GM11168 (cell line): ENCODE measurements around the gene GSG1L.

Experiments
- in situ Hi-C: fragments of 300-500 bp; cut with MboI; formaldehyde crosslinking; loops from one replicate; pipeline ENCODE4 v1.12.0; 2022; ENCODE audit warnings: low sequenced_read_pairs; ENCODE audit not compliant: unreplicated experiment

The GSG1L gene

GRCh38 chr16:28035866-28036393, 27.6 kb downstream of the GSG1L start:
- in situ Hi-C loops: no loop called here

GRCh38 chr16:28033870-28034269, 29.6 kb downstream of the GSG1L start:
- in situ Hi-C loops: no loop called here

GRCh38 chr16:28029387-28030002, 34.0 kb downstream of the GSG1L start:
- in situ Hi-C loops: no loop called here

GRCh38 chr16:28027055-28027454, 36.5 kb downstream of the GSG1L start:
- in situ Hi-C loops: no loop called here

- in situ Hi-C loops: no loop called here
Observed at GRCh38 chr16:28025631-28026030, 37.9 kb downstream of the GSG1L start.

DNA sequence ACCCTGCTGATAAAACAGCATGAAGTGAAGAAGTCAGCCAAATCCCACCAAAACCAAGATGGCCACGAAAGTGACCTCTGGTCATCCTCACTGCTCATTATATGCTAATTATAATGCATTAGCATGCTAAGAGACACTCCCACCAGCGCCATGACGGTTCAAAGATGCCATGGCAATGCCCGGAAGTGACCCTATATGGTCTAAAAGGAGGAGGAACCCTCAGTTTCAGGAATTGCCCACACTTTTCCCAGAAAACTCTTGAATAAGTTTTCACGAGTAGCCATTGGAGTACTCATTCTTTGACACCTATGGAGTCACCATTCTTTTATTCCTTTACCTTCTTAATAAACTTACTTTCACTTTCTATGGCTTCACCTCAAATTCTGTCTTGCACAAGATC, 44.3 kb downstream of the GSG1L start:
- in situ Hi-C loops: no loop called here

DNA sequence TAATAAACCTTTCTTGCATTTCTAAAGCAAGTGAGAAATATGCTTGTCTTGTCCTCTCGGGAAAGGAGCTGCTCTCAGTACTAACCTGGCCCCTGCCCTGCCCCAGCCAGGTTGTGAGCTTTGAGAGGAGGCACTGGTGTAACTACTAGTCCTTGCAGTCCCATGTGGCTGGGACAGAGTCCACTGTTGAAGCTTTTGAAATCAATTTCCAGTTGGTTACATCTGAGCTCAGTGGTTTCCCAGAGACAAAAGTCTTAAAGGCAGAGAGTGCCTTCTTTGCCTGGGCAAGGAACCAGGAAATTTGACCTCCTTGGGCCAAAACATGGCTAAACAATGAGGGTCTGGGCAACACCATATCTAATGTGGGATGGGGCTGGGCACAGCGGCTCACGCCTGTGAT, 48.7 kb downstream of the GSG1L start:
- in situ Hi-C loops: no loop called here

- in situ Hi-C loops: no loop called here
Observed at GRCh38 chr16:28013878-28014277, 49.6 kb downstream of the GSG1L start.

GRCh38 chr16:28013392-28013791, 50.1 kb downstream of the GSG1L start:
- in situ Hi-C loops: no loop called here

- in situ Hi-C loops: no loop called here
Observed at GRCh38 chr16:28011971-28012445, 51.5 kb downstream of the GSG1L start.

- in situ Hi-C loops: no loop called here
Observed at GRCh38 chr16:28011223-28011622, 52.3 kb downstream of the GSG1L start.

- in situ Hi-C loops: no loop called here
Observed at GRCh38 chr16:28010671-28011070, 52.8 kb downstream of the GSG1L start.

GRCh38 chr16:28009586-28010373, 53.7 kb downstream of the GSG1L start:
- in situ Hi-C loops: no loop called here

DNA sequence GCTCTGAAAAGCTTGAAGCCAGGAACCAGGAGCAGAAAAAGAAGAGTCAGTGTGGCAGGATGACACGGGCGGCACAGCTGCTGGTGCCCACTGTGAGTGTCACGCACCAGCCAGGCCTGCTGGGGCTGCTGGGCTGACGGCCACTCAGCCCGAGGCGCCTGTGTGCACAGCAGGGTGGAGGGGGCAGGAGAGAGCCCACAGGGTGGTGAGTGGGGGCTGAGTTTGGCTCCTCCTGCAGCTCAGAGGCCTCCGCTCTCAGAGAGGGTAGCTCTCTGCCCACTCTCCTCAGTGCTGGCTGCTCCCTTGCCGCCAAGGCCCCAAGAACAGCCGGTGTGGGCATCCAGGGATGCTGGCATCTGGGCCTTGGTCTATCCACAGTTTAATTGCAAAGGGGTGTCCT, 59.6 kb downstream of the GSG1L start:
- in situ Hi-C loops: no loop called here

DNA sequence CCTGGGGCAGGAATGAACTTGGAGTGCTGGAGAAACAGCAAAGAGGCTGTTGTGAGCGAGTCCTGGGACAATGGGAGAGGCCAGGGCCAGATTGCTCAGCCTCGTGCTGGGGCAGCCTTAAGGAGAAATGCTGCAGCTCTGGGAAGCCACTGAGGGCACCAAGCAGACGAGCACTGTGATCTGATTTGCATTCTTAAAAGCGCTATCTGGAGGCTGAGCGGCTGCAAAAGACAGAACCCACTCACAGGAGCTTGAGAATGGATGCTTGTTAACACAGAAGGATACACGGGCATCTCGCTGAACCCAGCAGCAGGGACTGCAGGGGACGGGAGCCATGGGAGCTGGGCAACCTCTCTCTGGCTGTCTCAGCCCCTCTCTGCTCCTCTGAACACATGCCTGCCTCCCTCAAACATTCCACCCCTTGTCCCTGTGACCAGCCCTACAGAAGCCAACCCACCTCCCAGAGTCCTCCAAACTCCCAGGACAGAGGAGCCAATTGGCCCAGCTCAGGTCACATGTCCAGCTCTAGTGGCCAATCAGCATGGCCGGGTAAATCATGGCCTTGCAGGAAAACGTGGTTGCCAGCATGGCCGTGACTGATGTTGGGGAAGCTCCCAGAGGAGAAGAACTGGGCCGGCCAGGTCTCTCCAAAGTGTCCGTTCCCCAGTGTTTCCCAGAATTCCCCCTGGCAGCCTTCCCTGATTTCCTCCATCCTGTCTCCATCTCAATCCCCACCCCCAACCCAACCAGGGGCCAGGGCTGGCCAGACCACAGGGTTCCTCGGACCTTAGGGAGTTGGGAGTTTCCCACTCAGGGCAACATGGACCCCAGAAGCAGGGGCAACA, 60.3 kb downstream of the GSG1L start:
- in situ Hi-C loops: no loop called here

GRCh38 chr16:28001642-28002041, 61.9 kb downstream of the GSG1L start:
- in situ Hi-C loops: no loop called here

- in situ Hi-C loops: no loop called here
Observed at GRCh38 chr16:28001184-28001583, 62.3 kb downstream of the GSG1L start.

DNA sequence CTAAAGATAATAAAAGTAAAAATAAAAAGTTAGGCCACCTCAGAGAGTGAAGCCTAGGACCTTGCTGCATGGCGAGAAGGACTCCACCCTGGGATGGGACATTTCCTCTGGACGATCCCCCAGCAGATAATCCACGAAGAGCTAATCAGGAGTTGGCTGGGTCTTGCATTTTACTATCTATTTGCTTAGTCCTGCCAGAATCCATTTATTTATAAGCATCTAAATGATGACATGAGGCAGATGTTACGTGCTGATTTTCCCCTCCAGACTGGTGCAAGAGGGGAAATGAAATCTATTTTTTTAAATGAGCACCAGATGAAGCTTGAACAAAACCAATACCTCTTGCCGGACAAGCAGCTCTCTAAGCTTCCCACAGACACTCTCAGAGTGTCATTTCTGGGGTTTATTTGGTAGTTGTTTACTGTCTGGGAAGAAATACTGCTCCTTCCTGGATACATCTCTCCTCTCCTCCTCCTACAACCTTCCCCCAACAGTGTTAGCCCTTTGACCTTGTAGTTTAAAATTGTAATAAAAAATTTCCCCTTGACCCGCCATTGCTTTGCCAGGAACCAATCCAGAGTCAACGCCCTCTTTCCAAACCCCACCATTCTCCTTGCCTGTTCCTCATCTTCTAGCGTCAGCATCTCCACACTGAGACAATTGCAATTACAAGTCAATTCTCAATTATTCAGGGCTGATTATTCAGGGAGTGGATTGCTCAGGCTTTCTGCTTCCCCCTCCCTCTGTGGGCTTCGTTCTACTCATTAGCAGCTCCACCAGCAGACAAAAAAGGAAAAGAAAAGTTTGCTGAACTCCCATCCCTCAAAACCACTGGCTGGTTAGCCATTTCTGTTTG, 63.0 kb downstream of the GSG1L start:
- in situ Hi-C loops: no loop called here

- in situ Hi-C loops: no loop called here
Observed at GRCh38 chr16:27999687-28000086, 63.8 kb downstream of the GSG1L start.

DNA sequence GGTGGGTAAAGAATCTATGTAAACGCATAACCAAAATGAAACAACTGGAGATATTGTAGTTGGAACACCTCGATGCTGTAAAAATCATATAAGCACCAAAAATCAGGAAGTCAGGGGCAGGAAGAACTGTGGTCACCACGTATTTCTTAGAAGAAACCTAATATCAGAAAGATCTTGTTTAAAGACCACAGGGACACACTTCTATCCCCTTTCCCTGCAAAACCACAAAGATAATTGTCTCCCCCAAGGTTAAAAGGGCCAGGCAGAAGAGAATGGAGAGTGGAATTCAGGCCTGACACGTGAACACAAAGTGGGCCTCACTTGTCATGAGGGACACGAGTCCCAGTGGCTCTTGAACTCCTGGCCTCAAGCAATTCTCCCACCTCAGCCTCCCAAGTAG, 68.1 kb downstream of the GSG1L start:
- in situ Hi-C loops: no loop called here
